ENCODE results near the gene SORBS1.

The SORBS1 gene

DNA sequence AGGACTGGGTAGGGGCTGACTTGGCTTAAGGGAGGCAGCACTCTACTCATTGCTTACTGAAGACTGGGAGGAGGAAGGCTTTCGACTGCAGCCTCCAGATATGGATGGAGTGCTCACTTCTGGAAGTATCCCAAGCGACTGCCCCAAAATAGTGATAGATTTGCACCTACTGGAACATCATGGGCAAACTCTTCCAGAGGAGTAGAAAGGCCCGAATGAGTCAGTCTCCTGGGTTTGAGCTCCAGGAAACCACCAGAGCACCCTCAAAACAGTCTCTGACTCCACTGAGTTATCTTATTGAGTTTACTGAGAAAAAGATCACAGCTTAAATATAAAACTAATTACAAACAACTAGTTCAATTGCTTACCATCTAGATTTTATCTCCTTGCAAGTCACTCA, 233.2 kb downstream of the SORBS1 start:
- H3K9ac ChIP-seq (ENCODE audit: low read length), result no peak overlapping the region
- no peaks in the 10 kb centered on the region for H3K36me3 ChIP-seq (ENCODE audit: low read length)
- H3F3A ChIP-seq (ENCODE audit: insufficient read depth), result no peaks in the 10 kb centered on the region
- no peak overlapping the region for H3K4me2 ChIP-seq (ENCODE audit: low read depth, low read length, poor library complexity, severe bottlenecking)
- H4K20me1 ChIP-seq (ENCODE audit: low read depth, low read length), result no peaks in the 10 kb centered on the region
- no peaks in the 10 kb centered on the region for H3K27me3 ChIP-seq (ENCODE audit: low read length)
- H2AFZ ChIP-seq (ENCODE audit: low read depth, low read length, severe bottlenecking), result no peak overlapping the region
- no peaks in the 10 kb centered on the region for H3K9me2 ChIP-seq (replicated peaks; ENCODE audit: insufficient read depth, low read length)
- no peak overlapping the region for H3K4me3 ChIP-seq (ENCODE audit: insufficient read depth, low read length, poor library complexity, severe bottlenecking)
- no peak overlapping the region for H3K27ac ChIP-seq (ENCODE audit: low read depth, low read length)
- no peaks in the 10 kb centered on the region for H3K9me3 ChIP-seq (ENCODE audit: insufficient read depth, low read length)
- H3K79me2 ChIP-seq (ENCODE audit: insufficient read depth, low read length), result no peaks in the 10 kb centered on the region
- TF ChIP-seq, protein P1, sequence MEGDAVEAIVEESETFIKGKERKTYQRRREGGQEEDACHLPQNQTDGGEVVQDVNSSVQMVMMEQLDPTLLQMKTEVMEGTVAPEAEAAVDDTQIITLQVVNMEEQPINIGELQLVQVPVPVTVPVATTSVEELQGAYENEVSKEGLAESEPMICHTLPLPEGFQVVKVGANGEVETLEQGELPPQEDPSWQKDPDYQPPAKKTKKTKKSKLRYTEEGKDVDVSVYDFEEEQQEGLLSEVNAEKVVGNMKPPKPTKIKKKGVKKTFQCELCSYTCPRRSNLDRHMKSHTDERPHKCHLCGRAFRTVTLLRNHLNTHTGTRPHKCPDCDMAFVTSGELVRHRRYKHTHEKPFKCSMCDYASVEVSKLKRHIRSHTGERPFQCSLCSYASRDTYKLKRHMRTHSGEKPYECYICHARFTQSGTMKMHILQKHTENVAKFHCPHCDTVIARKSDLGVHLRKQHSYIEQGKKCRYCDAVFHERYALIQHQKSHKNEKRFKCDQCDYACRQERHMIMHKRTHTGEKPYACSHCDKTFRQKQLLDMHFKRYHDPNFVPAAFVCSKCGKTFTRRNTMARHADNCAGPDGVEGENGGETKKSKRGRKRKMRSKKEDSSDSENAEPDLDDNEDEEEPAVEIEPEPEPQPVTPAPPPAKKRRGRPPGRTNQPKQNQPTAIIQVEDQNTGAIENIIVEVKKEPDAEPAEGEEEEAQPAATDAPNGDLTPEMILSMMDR (IDR thresholded peaks at IDR 0.05; ENCODE audit: insufficient read depth, low read length, poor library complexity, severe bottlenecking), result no peak
- no peak for TF ChIP-seq EZH2phosphoT487 (conservative IDR thresholded peaks at IDR 0.05; ENCODE audit: low read length)

DNA sequence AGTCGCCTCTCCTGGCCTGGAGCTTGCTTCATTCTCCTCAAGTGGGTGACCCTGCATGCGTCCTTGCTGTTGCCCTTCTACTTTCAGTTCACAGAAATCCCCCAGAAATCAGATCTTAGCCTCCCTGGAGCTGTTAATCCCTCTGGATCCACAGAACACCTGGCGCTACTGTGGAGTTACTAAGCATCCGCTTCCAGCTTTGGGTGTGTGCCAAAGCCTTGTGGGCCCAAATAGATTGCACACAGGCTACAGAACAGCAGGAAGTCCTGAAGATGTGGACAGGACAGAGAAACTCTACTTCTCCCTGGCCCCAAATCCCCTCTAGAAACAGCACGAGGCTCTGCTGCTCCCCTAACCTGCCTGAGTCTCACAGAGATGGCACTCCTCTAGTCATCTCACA, 233.8 kb downstream of the SORBS1 start:
- Histone ChIP-seq H3K27me3 (ENCODE audit: low read length) (no peaks in the 10 kb centered on the region), H3K9ac (ENCODE audit: low read length) (no peak overlapping the region), H3K4me3 (ENCODE audit: insufficient read depth, low read length, poor library complexity, severe bottlenecking) (no peak overlapping the region), H3F3A (ENCODE audit: insufficient read depth) (no peaks in the 10 kb centered on the region), H3K9me3 (ENCODE audit: insufficient read depth, low read length) (no peaks in the 10 kb centered on the region), H3K27ac (ENCODE audit: low read depth, low read length) (no peak overlapping the region), H3K9me2 (replicated peaks; ENCODE audit: insufficient read depth, low read length) (no peaks in the 10 kb centered on the region), H3K4me2 (ENCODE audit: low read depth, low read length, poor library complexity, severe bottlenecking) (no peak overlapping the region), H2AFZ (ENCODE audit: low read depth, low read length, severe bottlenecking) (no peak overlapping the region), H4K20me1 (ENCODE audit: low read depth, low read length) (no peaks in the 10 kb centered on the region), H3K79me2 (ENCODE audit: insufficient read depth, low read length) (no peaks in the 10 kb centered on the region), H3K36me3 (ENCODE audit: low read length) (no peaks in the 10 kb centered on the region)
- no peak for TF ChIP-seq EZH2phosphoT487 (conservative IDR thresholded peaks at IDR 0.05; ENCODE audit: low read length)
- TF ChIP-seq, protein P1 (IDR thresholded peaks at IDR 0.05; ENCODE audit: insufficient read depth, low read length, poor library complexity, severe bottlenecking), result no peak

DNA sequence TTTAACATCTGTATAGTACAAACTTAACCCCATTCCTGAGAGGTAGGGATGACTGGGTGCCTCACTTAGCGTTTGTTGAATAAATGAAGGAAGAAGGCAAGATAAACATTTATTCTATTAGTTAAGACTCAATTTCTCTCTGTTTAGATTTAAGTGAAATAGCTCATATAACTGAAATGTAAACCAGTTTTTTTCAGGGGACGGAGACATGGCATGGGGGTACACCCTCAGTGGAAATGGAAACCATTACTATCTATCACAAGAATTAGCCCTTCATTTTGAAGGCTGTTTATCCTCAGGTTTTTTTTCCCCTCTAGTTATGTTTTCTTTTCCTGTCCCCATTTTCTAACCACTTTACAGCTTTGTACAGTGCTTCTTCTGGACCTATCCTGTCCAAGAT, 234.8 kb downstream of the SORBS1 start:
- no peaks in the 10 kb centered on the region for H3F3A ChIP-seq (ENCODE audit: insufficient read depth)
- no peak overlapping the region for H3K27ac ChIP-seq (ENCODE audit: low read depth, low read length)
- no peak overlapping the region for H2AFZ ChIP-seq (ENCODE audit: low read depth, low read length, severe bottlenecking)
- H3K4me2 ChIP-seq (ENCODE audit: low read depth, low read length, poor library complexity, severe bottlenecking), result no peak overlapping the region
- H3K27me3 ChIP-seq (ENCODE audit: low read length), result no peaks in the 10 kb centered on the region
- H3K4me3 ChIP-seq (ENCODE audit: insufficient read depth, low read length, poor library complexity, severe bottlenecking), result no peak overlapping the region
- TF ChIP-seq EZH2phosphoT487 (conservative IDR thresholded peaks at IDR 0.05; ENCODE audit: low read length), result no peak
- TF ChIP-seq, protein P1 (IDR thresholded peaks at IDR 0.05; ENCODE audit: insufficient read depth, low read length, poor library complexity, severe bottlenecking), result no peak
- H3K9me2 ChIP-seq (replicated peaks; ENCODE audit: insufficient read depth, low read length), result no peaks in the 10 kb centered on the region
- H3K36me3 ChIP-seq (ENCODE audit: low read length), result no peaks in the 10 kb centered on the region
- no peak overlapping the region for H3K9ac ChIP-seq (ENCODE audit: low read length)
- H4K20me1 ChIP-seq (ENCODE audit: low read depth, low read length), result no peaks in the 10 kb centered on the region
- no peaks in the 10 kb centered on the region for H3K9me3 ChIP-seq (ENCODE audit: insufficient read depth, low read length)
- no peaks in the 10 kb centered on the region for H3K79me2 ChIP-seq (ENCODE audit: insufficient read depth, low read length)

Measured in SU-DHL-6 (cell line).